D721Med (cell line): ENCODE data around the gene CLSTN2.

Experiments used
- DNase-seq: peaks from one replicate; pipeline ENCODE4 v3.0.0; 2011; ENCODE audit warnings: low spot score; ENCODE audit not compliant: insufficient read length
- FAIRE-seq: peaks from 2 replicates; lab custom pipeline; 2011; peaks lifted over from hg19 to GRCh38; lab: Jason Lieb, UNC
- TF ChIP-seq, protein P1 (sequence below): IDR thresholded peaks from 2 replicates; pipeline ENCODE4 v1.5.1; 2012; ENCODE audit warnings: mild to moderate bottlenecking, control low read depth; ENCODE audit not compliant: insufficient read depth; ENCODE audit errors: missing control alignments

Gene CLSTN2

GRCh38 chr3:140571836-140572235 is 636.9 kb downstream of the CLSTN2 start:
- TF ChIP-seq, protein P1, sequence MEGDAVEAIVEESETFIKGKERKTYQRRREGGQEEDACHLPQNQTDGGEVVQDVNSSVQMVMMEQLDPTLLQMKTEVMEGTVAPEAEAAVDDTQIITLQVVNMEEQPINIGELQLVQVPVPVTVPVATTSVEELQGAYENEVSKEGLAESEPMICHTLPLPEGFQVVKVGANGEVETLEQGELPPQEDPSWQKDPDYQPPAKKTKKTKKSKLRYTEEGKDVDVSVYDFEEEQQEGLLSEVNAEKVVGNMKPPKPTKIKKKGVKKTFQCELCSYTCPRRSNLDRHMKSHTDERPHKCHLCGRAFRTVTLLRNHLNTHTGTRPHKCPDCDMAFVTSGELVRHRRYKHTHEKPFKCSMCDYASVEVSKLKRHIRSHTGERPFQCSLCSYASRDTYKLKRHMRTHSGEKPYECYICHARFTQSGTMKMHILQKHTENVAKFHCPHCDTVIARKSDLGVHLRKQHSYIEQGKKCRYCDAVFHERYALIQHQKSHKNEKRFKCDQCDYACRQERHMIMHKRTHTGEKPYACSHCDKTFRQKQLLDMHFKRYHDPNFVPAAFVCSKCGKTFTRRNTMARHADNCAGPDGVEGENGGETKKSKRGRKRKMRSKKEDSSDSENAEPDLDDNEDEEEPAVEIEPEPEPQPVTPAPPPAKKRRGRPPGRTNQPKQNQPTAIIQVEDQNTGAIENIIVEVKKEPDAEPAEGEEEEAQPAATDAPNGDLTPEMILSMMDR: no peak
- DNase-seq (no peak), FAIRE-seq (no peak)

- TF ChIP-seq, protein P1: no peak
- DNase-seq: no peak
- FAIRE-seq: no peak
Measured at GRCh38 chr3:140572334-140572733, 637.3 kb downstream of the CLSTN2 start.

DNA sequence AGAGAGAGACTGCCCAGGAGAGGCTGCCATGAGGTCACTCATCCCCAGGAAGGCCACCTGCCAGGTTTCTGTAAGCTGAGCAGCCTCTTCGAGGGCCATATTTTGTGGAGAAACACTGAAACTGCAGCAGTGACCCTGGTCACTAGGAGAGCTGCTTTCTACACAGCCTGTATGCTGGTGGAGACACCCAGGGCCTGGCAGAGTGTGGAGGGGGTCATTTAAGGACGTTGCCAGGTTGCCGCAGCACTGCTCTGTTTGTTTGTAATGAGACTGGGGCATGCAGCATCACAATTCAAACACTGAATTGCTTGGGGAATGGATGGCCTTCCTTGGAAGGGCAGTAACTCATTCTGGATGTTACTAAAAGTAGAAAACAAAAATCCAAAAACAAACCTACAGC is 638.0 kb downstream of the CLSTN2 start:
- TF ChIP-seq, protein P1: no peak
- FAIRE-seq (no peak), DNase-seq (no peak)

DNA sequence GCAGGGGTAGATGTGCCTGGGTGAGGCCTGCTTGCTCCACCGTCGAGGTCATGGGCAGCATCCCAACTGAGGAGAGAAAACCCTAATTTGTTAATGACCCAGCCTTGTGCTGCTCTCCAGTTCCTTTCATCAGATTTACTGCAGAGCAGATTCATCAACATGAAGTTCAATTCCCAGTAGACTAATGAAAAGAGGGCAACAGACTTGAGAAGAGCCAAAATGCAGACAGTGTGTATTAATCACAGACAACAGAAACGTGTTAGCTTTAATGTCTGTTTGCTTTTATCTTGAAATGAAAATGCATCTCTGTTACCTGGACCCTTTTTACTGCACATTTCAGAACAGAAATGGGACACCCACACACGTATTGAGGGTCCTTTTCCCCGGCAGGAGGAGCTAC is 639.4 kb downstream of the CLSTN2 start:
- TF ChIP-seq, protein P1: no peak
- FAIRE-seq: no peak
- DNase-seq: no peak

DNA sequence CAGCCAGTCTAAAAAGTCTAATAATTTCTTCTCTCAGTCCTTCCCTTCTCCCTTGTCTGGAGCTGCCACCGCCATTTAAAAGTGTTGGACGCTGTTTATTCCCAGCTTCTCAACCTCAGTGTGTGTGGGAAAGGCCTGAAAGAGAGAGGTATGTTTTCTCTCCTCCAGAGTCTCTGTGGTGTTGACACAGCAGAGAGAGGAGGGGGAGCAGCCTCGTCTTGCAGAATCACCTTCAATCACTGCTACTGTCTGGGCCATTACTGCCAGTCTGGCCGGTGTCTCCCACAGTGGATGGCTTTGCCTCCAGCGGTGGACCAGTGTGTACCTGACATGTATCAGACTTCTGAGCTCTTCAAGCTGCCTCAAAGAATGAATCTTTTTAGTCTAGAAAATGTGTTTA is 641.5 kb downstream of the CLSTN2 start:
- no peak for FAIRE-seq
- TF ChIP-seq, protein P1: no peak
- DNase-seq: no peak

DNA sequence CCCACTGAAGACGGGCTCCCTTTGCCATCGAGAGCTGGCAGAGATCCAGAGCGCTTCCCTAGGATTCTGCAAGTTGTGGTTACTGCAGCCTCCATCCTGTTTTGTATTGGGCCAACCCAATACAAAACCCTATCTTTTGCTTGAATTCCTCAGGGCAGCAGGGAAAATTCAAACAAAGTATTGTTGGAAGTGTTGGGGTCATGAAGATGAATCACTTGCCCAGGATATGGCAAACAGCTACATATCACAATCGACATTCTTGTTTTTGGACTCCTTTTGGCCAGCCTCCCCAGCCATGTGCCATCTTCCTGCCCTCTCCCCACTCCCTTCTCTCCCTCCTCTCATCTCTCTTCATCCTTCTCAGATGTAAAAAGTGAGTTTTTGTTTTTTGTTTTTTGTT is 642.9 kb downstream of the CLSTN2 start:
- no peak for FAIRE-seq
- TF ChIP-seq, protein P1: no peak
- no peak for DNase-seq

- FAIRE-seq: no peak
- TF ChIP-seq, protein P1: no peak
Measured at GRCh38 chr3:140579260-140579659, 644.3 kb downstream of the CLSTN2 start.

More at GRCh38 chr3:140579260-140579659, 644.3 kb downstream of the CLSTN2 start:
- DNase-seq: no peak
